DLD1 (cell line): ENCODE results near the gene JADE2.
"Not testable (repeated sequence)": the region's sequence is repeated elsewhere in the genome, so short reads cannot be mapped to it uniquely, and the experiment has no call there.

Source experiments
- in situ Hi-C: cut with HindIII; loops from 2 replicates; pipeline ENCODE4 v1.10.0; 2017; ENCODE audit warnings: low sequenced_read_pairs

The JADE2 gene

DNA sequence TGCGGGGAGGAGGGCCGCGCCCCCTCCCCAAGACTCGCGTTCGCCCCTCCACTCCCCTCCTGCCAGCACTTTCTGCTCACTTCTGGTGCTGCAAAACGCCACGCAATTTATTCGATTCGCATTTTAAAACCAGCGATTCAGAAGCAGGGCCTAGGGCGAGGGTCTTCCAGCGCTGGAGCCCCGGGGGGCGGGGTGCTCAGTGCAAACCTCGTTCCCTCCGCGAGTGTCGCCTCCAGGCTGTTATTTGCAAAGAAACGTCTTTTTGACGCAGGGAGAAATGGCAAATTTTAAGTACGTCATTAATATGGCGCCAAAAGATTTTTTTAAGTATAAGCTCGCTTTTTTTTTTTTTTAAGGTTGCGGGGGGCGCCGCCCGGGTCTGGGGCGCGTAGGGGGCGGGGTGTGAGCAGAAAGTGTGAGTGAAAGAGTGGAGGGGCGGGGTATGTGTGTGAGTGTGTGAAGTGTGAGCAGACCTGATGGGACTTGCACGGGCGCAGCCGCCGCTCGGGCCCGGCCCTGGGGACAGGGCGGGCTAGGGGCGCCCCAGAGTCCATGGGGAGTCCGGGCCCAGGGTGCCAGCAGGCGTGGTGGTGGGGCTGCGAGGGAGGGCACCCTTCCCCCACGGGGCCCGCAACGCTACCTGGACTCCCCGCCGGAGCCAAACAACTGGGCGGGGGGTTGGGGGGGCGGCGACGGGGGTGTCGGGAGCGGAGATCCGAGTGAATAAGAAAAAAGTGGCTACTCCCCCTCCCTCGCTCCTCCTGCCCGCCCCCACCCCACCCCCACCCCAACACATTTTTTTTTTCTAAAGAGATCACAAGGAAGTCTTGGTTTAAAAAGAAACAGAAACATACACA is at the start of gene JADE2:
JADE2 (plus strand) TSS at position 845 of the 857 bp plus-strand sequence. CDS start 10,188 bp downstream, outside the sequence.
- in situ Hi-C loops, result loop anchor here (5.0 kb wide), 1 partner anchor 118 kb away; no protein-coding TSS in a partner anchor

- in situ Hi-C loops, result no loop called here
These were observed 47.8 kb upstream of the JADE2 start for GRCh38 chr5:134477462-134478245.

DNA sequence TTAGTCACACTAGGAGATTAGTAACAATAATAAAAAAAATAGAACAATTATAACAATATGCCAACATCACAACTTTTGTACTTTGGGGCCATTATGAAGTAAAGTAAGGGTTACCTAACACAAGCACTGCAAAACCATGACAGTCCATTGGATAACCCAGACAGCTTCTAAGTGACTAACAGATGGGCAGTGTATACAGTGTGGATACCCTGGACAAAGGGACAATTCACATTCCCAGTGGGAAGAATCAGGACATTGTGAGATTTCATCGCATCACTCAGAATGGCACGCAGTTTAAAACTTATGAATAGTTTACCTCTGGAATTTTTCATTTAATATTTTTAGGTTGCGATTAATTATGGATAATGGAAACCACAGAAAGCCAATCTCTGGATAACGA is 45.6 kb upstream of the JADE2 start:
- in situ Hi-C loops, result no loop called here

DNA sequence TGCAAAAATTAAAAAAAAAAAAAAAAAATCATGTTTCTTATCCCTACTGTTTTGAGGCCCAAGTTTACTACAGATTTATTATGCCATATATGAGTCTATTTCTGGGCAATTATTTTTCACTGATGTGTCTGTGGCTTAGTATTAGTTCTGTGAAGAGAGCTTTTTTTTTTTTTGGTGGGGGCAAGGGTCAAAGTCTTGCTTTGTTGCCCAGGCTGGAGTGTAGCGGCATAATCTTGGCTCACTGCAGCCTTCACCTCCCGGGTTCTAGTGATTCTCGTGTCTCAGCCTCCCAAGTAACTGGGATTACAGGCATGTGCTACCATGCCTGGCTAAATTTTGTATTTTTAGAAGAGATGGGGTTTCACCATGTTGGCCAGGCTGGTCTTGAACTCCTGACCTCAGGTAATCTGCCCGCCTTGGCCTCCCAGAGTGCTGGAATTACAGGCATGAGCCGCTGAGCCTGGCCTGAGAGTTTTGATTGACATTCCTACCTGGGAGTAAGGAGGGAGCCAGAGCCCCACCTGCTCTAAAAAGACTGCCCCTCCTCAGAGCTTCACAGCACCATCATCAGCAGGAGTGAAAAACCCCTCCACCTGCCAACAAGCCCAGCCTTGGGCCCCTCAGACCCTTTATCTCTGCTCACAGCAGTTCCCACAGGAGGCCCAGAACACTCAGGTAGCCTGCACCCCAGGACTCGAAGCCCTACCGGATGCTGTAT is 36.1 kb upstream of the JADE2 start:
- in situ Hi-C loops, result no loop called here

- in situ Hi-C loops, result no loop called here
These were observed 35.1 kb upstream of the JADE2 start for GRCh38 chr5:134490255-134490924.

DNA sequence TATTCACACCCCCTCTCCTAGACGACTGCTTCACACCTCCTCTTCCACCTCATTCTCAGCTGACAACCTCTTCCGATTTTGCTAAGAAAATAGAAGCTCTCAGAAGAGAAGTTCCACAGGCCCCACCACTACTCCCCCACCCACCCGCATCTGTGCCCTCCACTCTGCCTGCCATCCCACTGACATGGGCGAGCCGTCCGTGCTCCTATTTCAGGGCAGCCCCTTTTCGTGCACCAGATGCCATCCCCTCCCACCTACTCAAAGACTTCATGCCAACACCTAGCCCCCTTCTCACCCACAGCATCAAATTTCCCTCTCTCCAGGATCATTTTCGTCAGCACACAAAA is 34.6 kb upstream of the JADE2 start:
- in situ Hi-C loops, result no loop called here

- in situ Hi-C loops, result no loop called here
These were observed 33.5 kb upstream of the JADE2 start for GRCh38 chr5:134491841-134492442.

- in situ Hi-C loops, result no loop called here
These were observed 32.9 kb upstream of the JADE2 start for GRCh38 chr5:134492568-134492967.

GRCh38 chr5:134493461-134494055 is 31.9 kb upstream of the JADE2 start:
- in situ Hi-C loops, result no loop called here

DNA sequence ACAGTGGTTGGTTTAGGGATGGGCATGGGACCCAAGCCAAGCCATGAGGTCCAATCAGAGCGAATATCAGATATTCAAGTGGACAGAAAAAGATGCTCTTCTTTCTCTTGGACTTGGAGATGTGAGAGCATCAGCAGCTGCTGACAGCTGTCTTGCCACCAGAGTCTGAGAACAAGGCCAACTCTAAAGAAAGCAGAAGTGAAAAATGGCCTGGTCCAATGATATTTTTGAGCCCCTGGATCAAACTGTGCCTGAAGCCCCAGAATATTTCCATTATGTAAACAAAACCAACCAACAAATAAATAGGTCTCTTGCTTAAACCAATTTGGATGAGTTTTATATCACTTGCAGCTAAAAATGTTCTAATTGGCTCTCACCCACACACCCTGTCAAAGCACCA is 30.7 kb upstream of the JADE2 start:
- in situ Hi-C loops, result no loop called here

DNA sequence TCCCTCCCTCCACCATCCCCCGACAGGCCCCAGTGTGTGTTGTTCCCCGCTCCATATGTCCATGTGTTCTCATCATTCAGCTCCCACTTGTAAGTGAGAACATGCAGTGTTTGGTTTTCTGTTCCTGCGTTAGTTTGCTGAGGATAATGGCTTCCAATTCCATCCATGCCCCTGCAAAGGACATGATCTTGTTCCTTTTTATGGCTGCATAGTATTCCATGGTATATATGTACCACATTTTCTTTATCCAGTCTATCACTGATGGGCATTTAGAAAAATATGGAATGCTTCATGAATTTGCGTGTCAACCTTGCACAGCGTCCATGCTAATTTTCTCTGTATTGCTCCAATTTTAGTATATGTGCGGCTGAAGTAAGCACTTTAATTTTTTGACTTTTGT is 25.6 kb upstream of the JADE2 start:
- in situ Hi-C loops, result not testable (repeated sequence)

DNA sequence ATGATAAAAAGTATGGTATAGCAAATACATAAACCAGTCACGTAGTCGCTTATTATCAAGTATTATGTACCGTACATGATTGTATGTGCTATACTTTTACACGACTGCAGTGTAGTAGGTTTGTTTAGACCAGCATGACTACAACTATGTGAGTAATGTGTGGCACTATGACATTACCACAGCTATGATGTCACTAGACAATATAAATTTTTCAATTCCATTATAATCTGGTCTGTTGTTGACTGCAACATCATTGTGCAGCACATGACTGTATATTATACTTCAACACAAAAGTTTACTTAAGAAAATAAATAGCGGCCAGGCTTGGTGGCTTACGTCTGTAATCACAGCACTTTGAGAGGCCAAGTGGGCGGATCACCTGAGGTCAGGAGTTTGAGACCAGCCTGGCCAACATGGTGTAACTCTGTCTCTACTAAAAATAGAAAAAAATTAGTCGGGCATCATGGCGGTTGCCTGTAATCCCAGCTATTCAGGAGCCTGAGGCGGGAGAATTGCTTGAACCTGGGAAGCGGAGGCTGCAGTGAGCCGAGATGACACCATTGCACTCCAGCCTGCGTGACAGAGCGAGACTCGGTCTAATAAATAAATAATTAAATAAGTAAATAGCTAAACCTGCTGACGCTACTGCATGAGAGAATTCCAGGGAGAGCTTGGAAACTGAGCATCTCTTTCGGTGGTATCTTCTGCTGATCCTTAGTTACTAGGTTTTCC is 24.6 kb upstream of the JADE2 start:
- in situ Hi-C loops, result no loop called here

GRCh38 chr5:134502259-134502658 is 23.2 kb upstream of the JADE2 start:
- in situ Hi-C loops, result no loop called here

DNA sequence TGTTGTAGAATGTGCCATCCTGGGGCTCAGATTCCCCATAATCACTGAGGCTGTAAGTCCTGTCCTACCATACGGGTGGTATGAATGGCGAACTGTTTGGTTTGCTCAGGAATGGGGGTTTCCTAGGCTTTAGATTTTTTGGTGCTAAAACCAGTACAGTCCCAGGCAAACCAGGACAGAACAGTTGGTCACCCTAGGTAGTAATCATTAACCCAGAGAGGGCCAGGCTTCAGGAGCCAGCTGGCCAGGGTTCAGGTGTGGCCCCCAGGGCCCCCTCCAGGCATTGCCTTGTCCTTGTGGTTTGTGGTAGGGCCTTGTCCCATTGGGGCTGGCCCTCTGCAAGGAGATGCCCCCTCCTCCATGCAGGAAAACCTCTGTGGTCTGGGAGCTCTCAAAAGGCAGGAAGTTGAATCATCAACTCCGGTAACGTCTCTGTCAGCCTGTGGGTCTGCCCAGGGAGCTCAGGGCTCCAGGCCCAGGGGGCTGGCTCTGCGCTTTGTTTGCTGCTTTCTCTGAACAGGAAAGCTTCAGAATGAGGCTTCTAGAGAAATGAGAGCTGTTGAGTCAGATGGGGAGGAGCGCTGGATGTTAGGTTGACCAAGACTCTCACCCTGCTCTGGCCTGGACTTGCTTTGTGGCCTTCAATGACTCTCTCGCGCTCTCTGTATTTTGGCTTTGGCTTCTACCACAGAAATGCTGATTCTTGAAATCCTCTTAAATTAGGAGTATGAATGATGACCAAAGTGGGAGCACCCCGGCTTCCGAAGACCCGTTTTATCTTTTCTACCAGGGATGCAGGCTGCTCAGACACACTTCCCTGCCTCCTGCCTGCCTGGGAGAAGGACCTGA is 22.2 kb upstream of the JADE2 start:
- in situ Hi-C loops, result no loop called here

GRCh38 chr5:134503937-134504437 is 21.5 kb upstream of the JADE2 start:
- in situ Hi-C loops, result no loop called here

GRCh38 chr5:134504629-134505300 is 20.7 kb upstream of the JADE2 start:
- in situ Hi-C loops, result no loop called here
